ENCODE results near the gene PDLIM1. TPM values are rescaled to one million over a fixed set of nuclear protein-coding genes. Genes with fewer than 3 reads are reported as not detected.

The PDLIM1 gene
- total RNA-seq, 1 donor from 2014 or later = 54.7 TPM

DNA sequence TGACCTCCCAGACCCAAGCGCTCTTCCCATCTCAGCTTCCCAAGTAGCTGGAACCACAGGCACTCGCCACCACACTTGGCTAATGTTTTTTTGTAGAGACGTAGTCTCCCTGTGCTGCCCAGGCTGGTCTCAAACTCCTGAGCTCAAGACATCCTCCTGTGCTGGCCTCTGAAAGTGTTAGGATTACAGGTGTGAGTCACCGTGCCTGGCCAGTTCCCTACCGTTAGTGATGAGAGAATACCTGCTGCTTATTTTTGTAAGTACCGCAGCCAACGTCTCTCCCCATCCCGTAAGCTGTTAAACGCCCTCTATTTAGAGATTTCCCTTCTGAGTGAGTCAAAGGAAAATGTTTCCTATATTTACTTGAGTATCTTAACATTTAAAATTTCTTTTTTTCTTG lies 38.5 kb upstream of the PDLIM1 start:
- TF ChIP-seq, protein P1, sequence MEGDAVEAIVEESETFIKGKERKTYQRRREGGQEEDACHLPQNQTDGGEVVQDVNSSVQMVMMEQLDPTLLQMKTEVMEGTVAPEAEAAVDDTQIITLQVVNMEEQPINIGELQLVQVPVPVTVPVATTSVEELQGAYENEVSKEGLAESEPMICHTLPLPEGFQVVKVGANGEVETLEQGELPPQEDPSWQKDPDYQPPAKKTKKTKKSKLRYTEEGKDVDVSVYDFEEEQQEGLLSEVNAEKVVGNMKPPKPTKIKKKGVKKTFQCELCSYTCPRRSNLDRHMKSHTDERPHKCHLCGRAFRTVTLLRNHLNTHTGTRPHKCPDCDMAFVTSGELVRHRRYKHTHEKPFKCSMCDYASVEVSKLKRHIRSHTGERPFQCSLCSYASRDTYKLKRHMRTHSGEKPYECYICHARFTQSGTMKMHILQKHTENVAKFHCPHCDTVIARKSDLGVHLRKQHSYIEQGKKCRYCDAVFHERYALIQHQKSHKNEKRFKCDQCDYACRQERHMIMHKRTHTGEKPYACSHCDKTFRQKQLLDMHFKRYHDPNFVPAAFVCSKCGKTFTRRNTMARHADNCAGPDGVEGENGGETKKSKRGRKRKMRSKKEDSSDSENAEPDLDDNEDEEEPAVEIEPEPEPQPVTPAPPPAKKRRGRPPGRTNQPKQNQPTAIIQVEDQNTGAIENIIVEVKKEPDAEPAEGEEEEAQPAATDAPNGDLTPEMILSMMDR (IDR thresholded peaks at IDR 0.05; ENCODE audit: insufficient read depth, low read length, poor library complexity, severe bottlenecking) = no peak
- Histone ChIP-seq H3K36me3 (ENCODE audit: control insufficient read depth, insufficient read depth, low read length) (no peaks in the 10 kb centered on the region), H3K4me3 (ENCODE audit: low read depth, low read length) (no peak overlapping the region), H3K27me3 (ENCODE audit: control insufficient read depth, insufficient read depth, low read length) (no peaks in the 10 kb centered on the region)
- no peak for DNase-seq (ENCODE audit: low read depth)

DNA sequence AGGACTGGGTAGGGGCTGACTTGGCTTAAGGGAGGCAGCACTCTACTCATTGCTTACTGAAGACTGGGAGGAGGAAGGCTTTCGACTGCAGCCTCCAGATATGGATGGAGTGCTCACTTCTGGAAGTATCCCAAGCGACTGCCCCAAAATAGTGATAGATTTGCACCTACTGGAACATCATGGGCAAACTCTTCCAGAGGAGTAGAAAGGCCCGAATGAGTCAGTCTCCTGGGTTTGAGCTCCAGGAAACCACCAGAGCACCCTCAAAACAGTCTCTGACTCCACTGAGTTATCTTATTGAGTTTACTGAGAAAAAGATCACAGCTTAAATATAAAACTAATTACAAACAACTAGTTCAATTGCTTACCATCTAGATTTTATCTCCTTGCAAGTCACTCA lies 37.2 kb upstream of the PDLIM1 start:
- no peaks in the 10 kb centered on the region for H3K27me3 ChIP-seq (ENCODE audit: control insufficient read depth, insufficient read depth, low read length)
- H3K4me3 ChIP-seq (ENCODE audit: low read depth, low read length) = no peak overlapping the region
- no peak for DNase-seq (ENCODE audit: low read depth)
- H3K36me3 ChIP-seq (ENCODE audit: control insufficient read depth, insufficient read depth, low read length) = no peaks in the 10 kb centered on the region
- TF ChIP-seq, protein P1 (IDR thresholded peaks at IDR 0.05; ENCODE audit: insufficient read depth, low read length, poor library complexity, severe bottlenecking) = no peak

DNA sequence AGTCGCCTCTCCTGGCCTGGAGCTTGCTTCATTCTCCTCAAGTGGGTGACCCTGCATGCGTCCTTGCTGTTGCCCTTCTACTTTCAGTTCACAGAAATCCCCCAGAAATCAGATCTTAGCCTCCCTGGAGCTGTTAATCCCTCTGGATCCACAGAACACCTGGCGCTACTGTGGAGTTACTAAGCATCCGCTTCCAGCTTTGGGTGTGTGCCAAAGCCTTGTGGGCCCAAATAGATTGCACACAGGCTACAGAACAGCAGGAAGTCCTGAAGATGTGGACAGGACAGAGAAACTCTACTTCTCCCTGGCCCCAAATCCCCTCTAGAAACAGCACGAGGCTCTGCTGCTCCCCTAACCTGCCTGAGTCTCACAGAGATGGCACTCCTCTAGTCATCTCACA lies 36.6 kb upstream of the PDLIM1 start:
- H3K36me3 ChIP-seq (ENCODE audit: control insufficient read depth, insufficient read depth, low read length) = no peaks in the 10 kb centered on the region
- TF ChIP-seq, protein P1 (IDR thresholded peaks at IDR 0.05; ENCODE audit: insufficient read depth, low read length, poor library complexity, severe bottlenecking) = no peak
- no peaks in the 10 kb centered on the region for H3K27me3 ChIP-seq (ENCODE audit: control insufficient read depth, insufficient read depth, low read length)
- DNase-seq (ENCODE audit: low read depth) = no peak
- H3K4me3 ChIP-seq (ENCODE audit: low read depth, low read length) = no peak overlapping the region

DNA sequence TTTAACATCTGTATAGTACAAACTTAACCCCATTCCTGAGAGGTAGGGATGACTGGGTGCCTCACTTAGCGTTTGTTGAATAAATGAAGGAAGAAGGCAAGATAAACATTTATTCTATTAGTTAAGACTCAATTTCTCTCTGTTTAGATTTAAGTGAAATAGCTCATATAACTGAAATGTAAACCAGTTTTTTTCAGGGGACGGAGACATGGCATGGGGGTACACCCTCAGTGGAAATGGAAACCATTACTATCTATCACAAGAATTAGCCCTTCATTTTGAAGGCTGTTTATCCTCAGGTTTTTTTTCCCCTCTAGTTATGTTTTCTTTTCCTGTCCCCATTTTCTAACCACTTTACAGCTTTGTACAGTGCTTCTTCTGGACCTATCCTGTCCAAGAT lies 35.6 kb upstream of the PDLIM1 start:
- no peak overlapping the region for H3K4me3 ChIP-seq (ENCODE audit: low read depth, low read length)
- H3K27me3 ChIP-seq (ENCODE audit: control insufficient read depth, insufficient read depth, low read length) = no peaks in the 10 kb centered on the region
- no peak for DNase-seq (ENCODE audit: low read depth)
- TF ChIP-seq, protein P1 (IDR thresholded peaks at IDR 0.05; ENCODE audit: insufficient read depth, low read length, poor library complexity, severe bottlenecking) = no peak
- H3K36me3 ChIP-seq (ENCODE audit: control insufficient read depth, insufficient read depth, low read length) = no peaks in the 10 kb centered on the region

DNA sequence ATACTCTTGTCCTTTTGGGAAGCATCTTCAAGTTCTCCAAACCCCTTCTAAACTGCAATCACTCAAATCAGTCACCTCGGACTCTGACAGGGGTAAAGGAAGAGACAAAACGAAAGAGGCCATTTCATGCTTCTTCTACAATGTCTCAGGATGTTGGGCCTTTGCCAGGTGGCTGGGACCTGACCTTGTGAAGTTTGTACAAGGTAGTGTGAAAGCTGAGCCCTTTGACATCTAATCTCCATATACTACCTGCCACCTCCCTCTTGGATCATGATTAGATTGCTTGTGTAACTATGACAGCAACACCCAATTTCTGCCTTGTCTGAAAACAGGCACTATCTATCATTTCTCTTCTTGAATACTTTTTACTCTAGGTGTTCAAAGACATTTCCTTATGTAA lies 35.1 kb upstream of the PDLIM1 start:
- TF ChIP-seq, protein P1 (IDR thresholded peaks at IDR 0.05; ENCODE audit: insufficient read depth, low read length, poor library complexity, severe bottlenecking) = no peak
- DNase-seq (ENCODE audit: low read depth) = no peak
- H3K27me3 ChIP-seq (ENCODE audit: control insufficient read depth, insufficient read depth, low read length) = no peaks in the 10 kb centered on the region
- no peaks in the 10 kb centered on the region for H3K36me3 ChIP-seq (ENCODE audit: control insufficient read depth, insufficient read depth, low read length)
- H3K4me3 ChIP-seq (ENCODE audit: low read depth, low read length) = no peak overlapping the region

DNA sequence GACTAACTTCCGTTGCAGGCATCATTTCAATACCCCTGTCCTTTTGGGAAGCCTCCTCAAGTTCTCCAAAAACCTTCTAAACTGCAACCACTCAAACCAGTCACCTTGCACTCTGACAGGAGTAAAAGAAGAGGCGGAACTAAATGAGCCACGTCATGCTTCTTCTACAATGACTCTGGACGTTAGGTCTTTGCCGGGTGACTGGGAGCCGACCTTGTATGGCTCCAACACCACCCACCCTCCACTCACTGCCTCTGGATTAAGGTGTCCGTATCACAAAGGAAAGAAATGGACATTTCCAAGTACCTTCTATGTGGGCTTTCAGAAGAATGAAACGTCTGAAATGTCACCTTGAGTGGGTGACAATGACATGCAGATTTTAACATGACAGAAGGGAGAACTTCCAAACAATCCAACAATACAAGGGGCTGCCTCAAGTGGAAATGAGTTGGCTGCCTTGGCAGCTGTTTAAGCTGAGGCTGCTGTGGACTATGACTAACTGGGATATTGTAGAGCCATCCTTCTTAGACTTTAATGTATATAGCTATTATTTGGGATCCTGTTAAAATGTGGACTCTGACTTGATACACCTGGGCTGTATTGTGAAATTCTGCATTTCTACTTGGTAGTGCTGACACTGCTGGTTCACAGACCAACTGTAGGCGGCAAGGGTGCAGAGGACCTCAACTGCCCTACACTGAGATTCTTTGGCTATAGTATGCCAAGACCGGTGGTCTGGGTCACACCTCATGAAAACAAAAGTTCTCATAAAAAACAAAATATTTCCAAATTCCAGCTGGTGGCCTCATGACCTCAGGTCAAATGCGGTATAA lies 33.8 kb upstream of the PDLIM1 start:
- TF ChIP-seq, protein P1 (IDR thresholded peaks at IDR 0.05; ENCODE audit: insufficient read depth, low read length, poor library complexity, severe bottlenecking) = no peak
- no peak overlapping the region for H3K4me3 ChIP-seq (ENCODE audit: low read depth, low read length)
- DNase-seq (ENCODE audit: low read depth) = no peak
- H3K36me3 ChIP-seq (ENCODE audit: control insufficient read depth, insufficient read depth, low read length) = no peaks in the 10 kb centered on the region
- no peaks in the 10 kb centered on the region for H3K27me3 ChIP-seq (ENCODE audit: control insufficient read depth, insufficient read depth, low read length)
